Erythroblast (primary cell): ENCODE measurements around the gene EPHB1.

Experiments used
- GATA1 ChIP-seq: IDR thresholded peaks from 2 replicates; pipeline ENCODE4 v1.6.1; 2011; ENCODE audit warnings: low read depth, mild to moderate bottlenecking, control low read depth, low read length, moderate library complexity
- POLR2A ChIP-seq: IDR thresholded peaks from 2 replicates; pipeline ENCODE4 v1.6.1; 2011; ENCODE audit warnings: mild to moderate bottlenecking, low read length

DNA sequence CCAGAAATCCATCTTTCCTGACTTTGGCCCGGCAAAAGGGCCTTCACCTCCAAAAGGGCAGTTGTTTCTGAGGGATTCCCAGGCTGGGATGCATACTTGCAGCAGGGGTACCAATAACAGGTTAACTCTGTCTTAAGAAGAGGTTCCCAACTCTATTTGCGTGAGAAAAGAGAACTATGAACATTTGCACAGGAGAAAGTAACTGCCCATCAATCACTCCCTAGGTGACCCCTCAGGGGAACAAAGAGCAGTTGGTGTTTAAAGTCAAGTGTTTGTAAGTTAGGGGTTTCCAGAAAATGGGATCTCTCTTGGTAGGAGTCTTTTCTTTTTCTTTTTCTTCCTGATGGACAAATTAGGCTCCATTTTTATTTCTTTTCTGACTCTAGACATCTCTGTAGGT, 97.3 kb downstream of the EPHB1 start:
- TF ChIP-seq POLR2A (no peak), GATA1 (no peak)
